ENCODE results near the gene FGL2.
"Not testable (repeated sequence)": the region's sequence is repeated elsewhere in the genome, so short reads cannot be mapped to it uniquely, and the experiment has no call there.

FGL2 gene

DNA sequence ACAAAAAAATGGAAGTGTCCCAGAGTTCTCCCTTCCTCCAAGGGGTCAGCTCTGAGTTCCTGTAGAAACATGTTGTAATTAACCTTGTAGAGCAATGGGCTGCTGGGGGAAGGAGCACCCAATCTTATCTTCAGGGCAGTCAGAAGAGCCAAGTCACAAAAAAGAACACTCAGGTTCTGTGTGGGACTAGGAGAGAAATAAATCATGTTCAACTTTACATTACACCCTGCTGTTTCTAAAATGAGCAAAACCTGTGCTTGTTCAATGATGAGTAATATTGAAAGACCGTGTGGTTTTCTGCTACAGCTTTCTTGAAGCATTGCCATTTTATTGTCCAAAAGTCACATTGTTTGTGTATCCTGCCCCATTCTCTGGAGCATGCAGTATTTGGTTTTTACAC lies 42.6 kb downstream of the FGL2 start:
- DNase-seq (ENCODE audit: low read depth in 1 of 2, low spot score in 1 of 2): not testable (repeated sequence)

GRCh38 chr7:77155601-77156377 lies 43.8 kb downstream of the FGL2 start:
- DNase-seq (ENCODE audit: low read depth in 1 of 2, low spot score in 1 of 2): not testable (repeated sequence)

- not testable (repeated sequence) for DNase-seq (ENCODE audit: low read depth in 1 of 2, low spot score in 1 of 2)
Measured at GRCh38 chr7:77154917-77155464, 44.6 kb downstream of the FGL2 start.

DNA sequence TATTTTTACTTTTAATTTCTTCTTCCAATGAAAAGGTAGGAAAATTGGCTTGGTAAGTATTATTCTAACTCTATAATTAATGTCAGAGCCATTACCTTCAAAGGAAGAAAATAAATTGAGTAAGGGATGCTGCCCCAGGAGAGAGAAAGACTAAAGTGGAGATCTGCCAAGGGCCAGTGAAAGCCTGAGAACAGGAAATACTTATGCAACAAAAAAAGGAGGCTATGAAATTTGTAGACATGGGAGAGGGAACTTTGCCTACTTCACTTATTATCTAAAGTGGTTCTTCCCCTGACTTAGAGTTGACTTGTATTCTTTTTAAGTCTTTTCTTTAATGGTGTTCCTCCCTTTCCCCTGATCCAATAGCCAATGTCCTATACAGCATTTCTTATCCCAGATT lies 47.4 kb downstream of the FGL2 start:
- DNase-seq (ENCODE audit: low read depth in 1 of 2, low spot score in 1 of 2): not testable (repeated sequence)
